Esophagus muscularis mucosa (tissue), 4 donors: Measurements from ENCODE around the gene ACACB. TPM values are rescaled to one million over a fixed set of nuclear protein-coding genes. Genes with fewer than 3 reads are reported as not detected.
"Not testable (repeated sequence)": the region's sequence is repeated elsewhere in the genome, so short reads cannot be mapped to it uniquely, and the experiment has no call there.

ENCODE experiments used
- DNase-seq: peaks from one replicate; pipeline ENCODE4 v3.0.0-alpha.2; 2017; ENCODE audit errors: extremely low spot score
- H3K27ac ChIP-seq, 4 donors: fragments of 200-600 bp; sonication (generic); replicated peaks in 1 of 4; 1 replicate in 3 of 4; 2 replicates in 1 of 4; pipeline ENCODE4 v1.5.1; 2016 to 2019; ENCODE audit warnings: mild to moderate bottlenecking in 1 of 4
- H3K27me3 ChIP-seq, 4 donors: fragments of 200-600 bp; sonication (generic); one replicate each; pipeline versions ENCODE4 v1.5.1 to v1.6.0; 2016 to 2019
- H3K36me3 ChIP-seq, 4 donors: fragments of 200-600 bp; sonication (generic); one replicate each; pipeline ENCODE4 v1.5.1; 2016 to 2019
- H3K4me1 ChIP-seq, 4 donors: fragments of 200-600 bp; sonication (generic); one replicate each; pipeline ENCODE4 v1.5.1; 2016 to 2019
- H3K4me3 ChIP-seq, 4 donors: fragments of 200-600 bp; sonication (generic); 1 replicate in 2 of 4; 2 replicates in 2 of 4; pipeline ENCODE4 v1.5.1; 2016 to 2019; ENCODE audit warnings: mild to moderate bottlenecking in 4 of 4, moderate library complexity in 1 of 4
- H3K9me3 ChIP-seq, 4 donors: fragments of 200-600 bp; sonication (generic); 1 replicate in 3 of 4; 2 replicates in 1 of 4; pipeline ENCODE4 v1.5.1; 2016 to 2019
- EP300 ChIP-seq: sonication (generic); formaldehyde crosslinking; IDR thresholded peaks from one replicate; pipeline ENCODE4 v1.6.1; 2017; ENCODE audit warnings: antibody characterized with exemption
- POLR2A ChIP-seq: fragments of 450-650 bp; IDR thresholded peaks from one replicate; pipeline ENCODE4 v1.6.1; 2017; ENCODE audit warnings: antibody characterized with exemption, moderate library complexity, mild to moderate bottlenecking, low read depth
- POLR2AphosphoS5 ChIP-seq, 2 donors: sonication (generic); formaldehyde crosslinking; IDR thresholded peaks; one replicate each; pipeline ENCODE4 v1.6.1; 2017; ENCODE audit warnings: antibody characterized with exemption in 2 of 2
- WGBS: methylation state at CpG from one replicate; pipeline ENCODE4 v1.1.5; 2018; 5-methylcytosine and 5-hydroxymethylcytosine counted together
- intact Hi-C: fragments of 100-400 bp; cut with DNase I; formaldehyde crosslinking; loops from one replicate; pipeline ENCODE4 v1.15.1; 2023
- total RNA-seq, 4 donors: library from RNA; depleted of rRNA; stranded (reverse); fragments of >200 nt; gene quantifications; one replicate each; pipeline versions ENCODE4 v1.1.0 to v1.2.1, GENCODE V29; 2016
- TF ChIP-seq, protein P1 (sequence below), 3 experiments: fragments of 200-600 bp in 2 of 3; fragments of 450-650 bp in 1 of 3; sonication (generic) in 2 of 3; IDR thresholded peaks; one replicate each; pipeline ENCODE4 v1.5.1; 2017 to 2019; ENCODE audit warnings: antibody characterized with exemption in 3 of 3, mild to moderate bottlenecking in 2 of 3, moderate library complexity in 1 of 3

ACACB gene
- total RNA-seq, 4 donors from 2014 or later, result 59.6 to 134 (median 108) TPM

DNA sequence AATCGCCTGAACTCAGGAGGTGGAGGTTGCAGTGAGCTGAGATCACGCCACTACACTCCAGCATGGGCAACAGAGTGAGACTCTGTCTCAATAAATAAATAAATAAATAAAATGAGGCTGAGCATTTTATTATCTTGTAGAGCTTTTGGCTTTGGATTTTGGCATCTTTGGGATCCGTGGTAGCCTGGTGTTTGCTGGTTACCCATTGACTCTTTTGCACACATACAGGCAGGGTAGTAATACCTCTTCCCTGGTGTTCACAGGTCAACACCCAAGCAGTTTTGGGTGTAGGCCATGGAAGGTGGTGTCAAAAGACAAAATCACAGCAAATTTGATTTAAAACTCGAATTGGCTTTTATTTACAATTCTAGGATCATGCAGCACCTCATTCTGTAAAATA is 27.8 kb downstream of the ACACB start:
- TF ChIP-seq POLR2A (no peak), EP300 (no peak), POLR2AphosphoS5 (IDR thresholded peaks at IDR 0.05) (no peak)
- TF ChIP-seq, protein P1, sequence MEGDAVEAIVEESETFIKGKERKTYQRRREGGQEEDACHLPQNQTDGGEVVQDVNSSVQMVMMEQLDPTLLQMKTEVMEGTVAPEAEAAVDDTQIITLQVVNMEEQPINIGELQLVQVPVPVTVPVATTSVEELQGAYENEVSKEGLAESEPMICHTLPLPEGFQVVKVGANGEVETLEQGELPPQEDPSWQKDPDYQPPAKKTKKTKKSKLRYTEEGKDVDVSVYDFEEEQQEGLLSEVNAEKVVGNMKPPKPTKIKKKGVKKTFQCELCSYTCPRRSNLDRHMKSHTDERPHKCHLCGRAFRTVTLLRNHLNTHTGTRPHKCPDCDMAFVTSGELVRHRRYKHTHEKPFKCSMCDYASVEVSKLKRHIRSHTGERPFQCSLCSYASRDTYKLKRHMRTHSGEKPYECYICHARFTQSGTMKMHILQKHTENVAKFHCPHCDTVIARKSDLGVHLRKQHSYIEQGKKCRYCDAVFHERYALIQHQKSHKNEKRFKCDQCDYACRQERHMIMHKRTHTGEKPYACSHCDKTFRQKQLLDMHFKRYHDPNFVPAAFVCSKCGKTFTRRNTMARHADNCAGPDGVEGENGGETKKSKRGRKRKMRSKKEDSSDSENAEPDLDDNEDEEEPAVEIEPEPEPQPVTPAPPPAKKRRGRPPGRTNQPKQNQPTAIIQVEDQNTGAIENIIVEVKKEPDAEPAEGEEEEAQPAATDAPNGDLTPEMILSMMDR (IDR thresholded peaks at IDR 0.05), result no peak
- Histone ChIP-seq H3K27me3 (no peaks in the 10 kb centered on the region), H3K27ac (no peak overlapping the region), H3K4me1 (peaks cover 51 to 61% (median 53%) of the 10 kb centered on the region in 4 donors), H3K4me3 (no peak overlapping the region), H3K36me3 (peaks cover 0 to 45% (median 21%) of the 10 kb centered on the region in 4 donors), H3K9me3 (no peaks in the 10 kb centered on the region)
- 54% methylated on average over 4 of the region's 4 CpGs for WGBS
- DNase-seq, result no peak
- intact Hi-C loops, result no loop called here

DNA sequence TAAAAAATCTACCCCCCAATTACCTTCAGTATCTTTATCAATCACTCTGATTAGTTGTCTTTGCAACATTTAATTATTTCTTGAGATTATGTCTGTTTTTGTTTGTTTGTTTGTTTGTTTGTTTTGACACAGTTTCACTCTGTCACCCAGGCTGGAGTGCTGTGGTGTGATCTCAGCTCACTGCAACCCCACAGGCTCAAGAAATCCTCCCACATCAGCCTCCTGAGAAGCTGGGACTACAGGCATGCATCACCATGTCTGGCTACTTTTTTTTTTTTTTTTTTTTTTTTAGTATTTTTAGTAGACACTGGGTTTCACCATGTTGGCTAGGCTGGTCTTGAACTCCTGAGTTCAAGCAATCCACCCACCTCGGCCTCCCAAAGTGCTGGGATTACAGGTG is 30.7 kb downstream of the ACACB start:
- H3K27me3 ChIP-seq, H3K9me3 ChIP-seq, intact Hi-C loops, DNase-seq, H3K4me3 ChIP-seq: not testable (repeated sequence)
- Histone ChIP-seq H3K36me3 (peaks cover 0 to 20% (median 0%) of the 10 kb centered on the region in 4 donors), H3K4me1 (peaks cover 50 to 65% (median 52%) of the 10 kb centered on the region in 4 donors), H3K27ac (peak overlapping the region; percentile 76 to 83 (median 80))
- 91% methylated on average over 1 of the region's 1 CpG for WGBS

DNA sequence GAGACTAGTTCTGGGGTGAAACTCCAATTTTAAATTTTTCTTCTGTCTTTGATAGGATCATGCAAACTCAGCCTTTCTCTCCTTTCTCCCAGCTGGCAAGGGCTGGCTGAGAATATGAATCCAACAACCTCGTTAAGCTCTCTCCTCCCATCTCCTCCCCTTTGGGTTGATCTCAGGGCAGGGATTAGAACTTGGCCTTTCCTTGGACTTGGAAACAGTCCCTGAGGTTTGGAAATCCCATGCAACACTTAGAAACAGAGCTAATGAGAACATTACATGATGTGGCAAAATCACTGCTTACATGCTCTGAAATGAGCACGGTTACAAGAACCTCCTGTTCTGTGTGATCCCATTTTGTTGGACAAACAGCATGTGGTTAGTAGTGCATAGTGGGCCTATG is 31.6 kb downstream of the ACACB start:
- no peak for DNase-seq
- Histone ChIP-seq H3K36me3 (peaks cover 0 to 16% (median 0%) of the 10 kb centered on the region in 4 donors), H3K9me3 (no peaks in the 10 kb centered on the region), H3K27ac (peak overlapping the region; percentile 76 to 83 (median 80)), H3K4me3 (no peak overlapping the region), H3K27me3 (no peaks in the 10 kb centered on the region), H3K4me1 (peaks cover 41 to 57% (median 48%) of the 10 kb centered on the region in 4 donors)
- TF ChIP-seq POLR2AphosphoS5 (IDR thresholded peaks at IDR 0.05) (peak; percentile 84 to 91), POLR2A (no peak), EP300 (peak; percentile 4)
- intact Hi-C loops, result no loop called here
- WGBS, result 22% methylated on average over 2 of the region's 2 CpGs

DNA sequence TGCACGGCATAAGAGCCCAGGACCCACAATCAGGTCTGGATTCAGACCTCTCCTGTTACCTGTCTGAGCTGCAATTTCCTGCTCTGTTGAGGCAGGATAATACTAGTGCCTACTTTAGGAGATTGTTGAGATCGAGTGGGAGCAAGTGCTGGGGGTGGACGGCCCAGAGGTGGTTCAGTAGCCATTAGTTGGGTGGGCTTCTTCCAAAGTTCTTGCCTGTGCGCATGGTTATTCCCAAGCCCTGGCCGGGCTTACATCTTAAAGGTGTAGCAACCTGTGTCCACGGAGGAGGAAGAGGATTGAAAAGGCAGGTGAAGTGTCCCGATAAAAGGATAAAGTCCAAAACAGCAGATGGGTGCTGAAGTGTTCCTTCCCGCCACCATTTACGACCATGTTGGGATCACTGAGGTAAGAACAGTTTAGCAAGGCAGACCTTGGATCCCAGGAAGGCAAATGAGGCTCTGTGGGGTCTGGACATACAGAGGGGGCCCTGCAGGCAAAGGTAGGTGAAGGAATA is 33.8 kb downstream of the ACACB start:
- DNase-seq, result no peak
- Histone ChIP-seq H3K4me3 (no peak overlapping the region), H3K27me3 (no peaks in the 10 kb centered on the region), H3K4me1 (peaks cover 45 to 51% (median 46%) of the 10 kb centered on the region in 4 donors), H3K36me3 (peaks cover 0 to 16% (median 0%) of the 10 kb centered on the region in 4 donors), H3K27ac (peak overlapping the region; percentile 76 to 83 (median 80)), H3K9me3 (no peaks in the 10 kb centered on the region)
- TF ChIP-seq POLR2AphosphoS5 (IDR thresholded peaks at IDR 0.05), result no peak
- intact Hi-C loops, result no loop called here
- 91% methylated on average over 9 of the region's 9 CpGs for WGBS

DNA sequence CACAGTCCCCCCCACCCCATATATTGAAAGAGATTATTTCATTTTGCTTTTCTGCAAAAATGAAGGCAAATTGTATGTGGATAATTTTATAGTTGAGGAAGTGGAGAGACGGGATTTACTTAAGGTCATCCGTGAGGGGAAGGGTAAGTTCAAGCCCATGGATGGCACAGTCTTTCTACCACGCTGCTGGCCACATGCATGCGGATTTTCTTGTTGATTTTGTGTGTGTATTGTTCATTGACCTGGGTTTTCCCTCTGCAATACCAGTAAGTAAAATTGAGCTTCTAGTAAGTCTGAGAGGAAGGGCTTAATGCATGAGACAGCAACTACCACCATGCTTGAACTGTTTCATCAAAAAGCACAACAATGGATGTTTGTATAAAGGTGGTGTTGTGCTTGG is 35.1 kb downstream of the ACACB start:
- intact Hi-C loops, result no loop called here
- DNase-seq, result no peak
- Histone ChIP-seq H3K27me3 (no peaks in the 10 kb centered on the region), H3K36me3 (peaks cover 0 to 16% (median 0%) of the 10 kb centered on the region in 4 donors), H3K9me3 (no peaks in the 10 kb centered on the region), H3K4me3 (no peak overlapping the region), H3K27ac (peak overlapping the region in 1 of 4 donors; percentile 5), H3K4me1 (peaks cover 45 to 52% (median 50%) of the 10 kb centered on the region in 4 donors)
- 95% methylated on average over 4 of the region's 4 CpGs for WGBS
- TF ChIP-seq EP300 (no peak), POLR2A (no peak), POLR2AphosphoS5 (IDR thresholded peaks at IDR 0.05) (no peak)
- TF ChIP-seq, protein P1 (IDR thresholded peaks at IDR 0.05), result no peak

DNA sequence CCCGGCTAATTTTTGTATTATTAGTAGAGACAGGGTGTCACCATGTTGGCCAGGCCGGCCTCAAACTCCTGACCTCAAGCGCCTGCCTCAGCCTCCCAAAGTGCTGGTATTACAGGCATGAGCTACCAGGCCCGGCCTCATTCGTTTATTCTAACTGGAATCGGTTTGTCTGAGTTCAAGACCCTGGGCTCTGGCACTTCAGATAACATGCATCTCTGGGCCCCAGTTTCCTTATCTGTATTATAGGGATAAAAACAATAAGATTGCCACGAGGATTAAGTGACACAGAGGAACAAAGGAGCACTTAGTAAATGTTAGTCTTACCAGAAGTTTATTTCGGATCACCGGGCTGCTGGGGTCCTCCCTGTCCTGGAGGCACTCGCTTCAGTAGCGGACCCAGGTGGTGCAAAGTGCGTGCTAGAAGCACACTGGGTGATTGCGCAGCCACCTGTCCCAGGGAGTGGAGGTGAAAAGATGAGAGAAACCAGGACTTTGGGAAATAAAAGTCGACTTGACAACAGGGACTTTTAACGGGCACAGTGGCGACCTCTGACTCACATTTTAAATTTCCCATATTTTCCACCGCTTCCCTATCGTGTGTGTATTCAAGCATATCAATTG is 37.5 kb downstream of the ACACB start:
- Histone ChIP-seq H3K27me3 (no peaks in the 10 kb centered on the region), H3K4me1 (peaks cover 50 to 54% (median 53%) of the 10 kb centered on the region in 4 donors), H3K36me3 (peaks cover 0 to 3% (median 0%) of the 10 kb centered on the region in 4 donors), H3K9me3 (no peaks in the 10 kb centered on the region), H3K27ac (peak overlapping the region; percentile 89 to 96 (median 92)), H3K4me3 (peak overlapping the region; percentile 66 to 86 (median 74))
- WGBS, result 36% methylated on average over 18 of the region's 18 CpGs
- TF ChIP-seq EP300 (no peak), POLR2A (no peak), POLR2AphosphoS5 (IDR thresholded peaks at IDR 0.05) (no peak)
- TF ChIP-seq, protein P1 (IDR thresholded peaks at IDR 0.05), result no peak
- DNase-seq, result no peak
- intact Hi-C loops, result no loop called here
